Stimulated activated CD8-positive, alpha-beta memory T cell treated with anti-CD3 and anti-CD28 coated beads, Interleukin-12 subunit alpha, Interleukin-12 subunit beta, amount 100 ng/mL, for 1 hour (primary cell): ENCODE data around the gene CTSW.

Experiments used
- DNase-seq: peaks from one replicate; pipeline ENCODE4 v3.0.0-alpha.2; 2020; ENCODE audit warnings: low read depth

Gene CTSW

DNA sequence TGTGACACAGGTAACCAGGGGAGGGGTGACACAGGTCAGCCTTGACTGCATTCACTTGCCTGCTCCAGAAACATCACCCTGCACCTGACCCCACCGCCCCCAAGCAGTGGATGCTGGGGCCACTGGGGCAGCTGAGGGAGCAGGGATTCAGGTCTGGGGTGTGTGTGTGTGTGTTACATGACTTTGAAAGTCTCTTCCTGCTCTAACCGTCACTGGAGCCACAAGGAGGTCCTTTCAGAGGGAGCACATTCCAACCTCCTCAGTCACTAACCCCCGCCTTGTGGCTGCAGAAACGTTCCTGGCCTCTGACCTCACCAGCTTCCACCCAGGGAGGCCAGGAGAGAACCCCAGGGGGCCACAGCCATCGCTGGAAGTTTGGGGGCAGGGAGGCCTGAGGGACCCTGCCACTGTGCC, 23.4 kb downstream of the CTSW start:
- DNase-seq = no peak

DNA sequence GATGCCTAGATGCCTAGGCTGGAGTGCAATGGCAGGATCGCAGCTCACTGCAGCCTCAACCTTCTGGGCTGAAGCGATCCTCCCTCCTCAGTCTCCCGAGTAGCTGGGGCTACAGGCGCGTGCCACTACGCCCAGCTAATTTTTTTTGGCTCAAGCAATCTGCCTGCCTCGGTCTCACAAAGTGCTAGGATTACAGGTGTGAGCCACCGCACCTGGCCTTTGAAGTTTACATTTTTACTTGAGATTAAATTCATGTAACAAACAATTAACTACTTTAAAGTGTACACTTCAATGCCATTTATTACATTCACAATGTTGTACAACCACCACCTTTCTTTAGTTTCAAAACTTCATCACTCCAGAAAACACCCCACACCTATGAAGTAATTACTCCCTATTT, 24.1 kb downstream of the CTSW start:
- DNase-seq = no peak

DNA sequence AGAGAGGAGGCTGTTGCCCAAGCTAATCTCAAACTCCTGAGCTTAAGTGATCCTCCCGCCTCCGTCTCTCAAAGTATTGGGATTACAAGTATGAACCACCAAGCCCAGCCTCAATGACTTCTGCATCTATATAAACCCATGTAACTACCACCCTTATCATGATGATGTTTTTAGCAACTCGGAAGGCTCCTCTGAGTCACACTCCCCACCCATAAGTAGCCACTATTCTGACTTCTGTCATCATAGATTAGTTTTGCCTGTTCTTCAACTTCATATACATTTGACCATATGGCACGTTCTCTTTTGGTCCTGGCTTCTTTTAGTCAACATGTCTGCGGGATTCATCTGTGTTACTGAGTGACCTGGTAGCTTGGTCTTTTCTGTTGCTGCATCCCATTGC, 27.0 kb downstream of the CTSW start:
- DNase-seq = no peak

DNA sequence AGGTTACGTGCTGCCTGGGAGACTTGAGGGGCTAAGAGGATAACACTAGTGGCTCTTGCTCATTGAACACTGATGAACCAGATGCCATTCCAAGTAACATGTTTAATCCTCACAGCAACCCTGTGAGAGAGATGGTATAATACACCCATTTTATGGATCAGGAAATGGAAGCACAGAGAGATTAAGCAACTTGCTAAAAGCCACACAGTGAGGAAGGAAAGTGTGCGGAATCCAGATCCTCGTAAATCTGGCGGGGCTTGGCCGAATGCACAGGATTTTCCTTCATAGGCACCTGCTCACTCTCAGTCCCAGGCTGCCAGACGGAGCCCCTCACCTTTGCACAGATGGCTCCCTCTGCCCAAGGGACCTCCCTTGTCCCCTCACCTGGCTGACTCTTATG, 28.2 kb downstream of the CTSW start:
- no peak for DNase-seq

DNA sequence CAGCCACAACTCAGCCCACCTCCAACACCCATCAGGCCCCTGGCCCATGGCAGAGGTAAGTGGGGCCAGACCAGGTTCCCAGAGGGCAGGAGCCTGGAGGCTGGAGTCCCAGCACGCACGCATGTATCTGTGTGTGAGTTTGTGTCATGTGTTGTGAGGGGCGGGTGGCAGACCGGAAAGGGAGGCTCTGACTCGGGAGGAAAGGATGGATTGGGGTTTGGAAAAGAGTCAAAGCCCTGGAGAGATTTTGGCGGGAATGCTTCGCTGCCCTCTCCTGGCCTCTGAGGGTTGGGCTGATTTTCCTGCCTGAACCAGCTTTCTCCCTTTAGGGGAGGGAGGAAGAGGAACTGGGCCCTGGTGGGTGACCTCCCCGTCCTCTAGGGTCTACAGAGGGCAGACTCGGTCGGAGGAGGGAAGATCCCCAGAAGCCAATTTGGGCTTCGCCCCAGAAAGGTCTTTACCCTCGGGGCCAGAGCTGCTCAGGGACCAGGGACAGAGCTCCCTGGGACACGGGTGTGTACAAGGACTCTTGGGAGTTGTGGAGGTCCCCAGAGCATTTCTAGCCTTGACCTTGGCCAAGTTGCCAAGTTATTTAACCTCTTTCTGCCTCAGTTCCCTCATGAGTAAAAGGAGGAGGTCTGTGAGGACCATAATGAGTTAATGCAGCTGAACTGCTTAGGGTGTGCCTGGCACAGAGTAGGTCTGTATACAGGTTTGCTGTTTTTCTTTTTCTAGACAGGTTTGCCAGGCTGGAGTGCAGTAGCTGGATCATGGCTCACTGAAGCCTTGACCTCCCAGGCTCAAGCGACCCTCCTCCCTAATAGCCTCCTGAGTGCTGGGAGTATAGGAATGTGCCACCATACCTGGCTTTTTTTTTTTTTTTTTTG, 32.3 kb downstream of the CTSW start:
- no peak for DNase-seq

DNA sequence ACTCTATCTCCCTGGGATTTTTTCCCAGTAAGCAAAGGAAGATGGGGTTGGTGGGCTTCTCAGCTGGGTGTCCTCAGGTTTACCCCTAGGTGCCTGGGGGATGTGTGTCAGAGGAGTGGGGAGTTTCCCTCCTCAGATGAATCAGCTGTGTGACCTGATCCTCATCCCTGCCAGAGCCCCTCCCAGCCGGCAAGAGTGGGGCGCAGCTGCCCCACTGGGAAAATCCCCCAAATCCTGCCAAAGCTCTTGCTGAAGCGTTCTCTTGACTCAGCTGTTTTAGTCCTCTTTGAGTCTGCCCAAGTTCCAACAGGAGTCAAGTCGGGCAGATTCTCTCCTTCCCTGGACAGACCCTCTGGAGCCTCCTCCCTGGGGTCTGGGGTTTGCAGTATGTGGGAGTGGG, 33.2 kb downstream of the CTSW start:
- DNase-seq = no peak

DNA sequence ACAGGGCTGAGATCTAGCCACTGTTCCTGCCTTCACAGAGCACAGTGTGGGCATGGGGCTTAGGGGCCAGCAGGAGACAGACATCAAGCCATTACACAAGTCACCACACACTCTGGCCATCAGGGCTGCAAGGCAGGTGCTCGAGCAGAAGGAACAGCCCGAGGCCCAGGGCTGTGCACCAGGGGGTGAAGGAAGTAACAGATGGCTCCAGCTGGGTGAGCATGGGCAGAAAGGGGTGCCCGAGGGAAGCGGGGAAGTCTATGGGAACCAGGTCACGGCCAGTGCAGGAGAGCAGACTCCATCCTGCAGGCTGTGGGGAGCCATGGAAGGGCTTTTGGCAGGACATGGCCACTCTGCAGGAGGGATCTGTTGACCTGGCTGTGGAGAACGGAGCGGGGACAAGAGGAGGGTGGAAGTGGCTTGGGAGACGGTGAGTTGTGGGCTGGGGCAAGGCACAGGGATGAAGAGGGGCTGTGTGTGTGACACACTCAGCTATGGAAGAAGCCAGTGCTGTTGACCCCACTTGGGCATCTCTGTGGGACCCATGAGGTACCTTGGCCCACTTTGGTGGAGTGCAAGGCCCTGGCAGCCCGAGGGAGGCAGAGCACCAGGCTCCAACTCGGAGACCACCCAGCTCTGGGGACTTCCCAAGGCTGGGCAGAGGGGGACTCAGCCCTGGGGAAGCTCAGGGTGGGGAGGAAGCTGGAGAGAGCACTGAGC, 35.6 kb downstream of the CTSW start:
- DNase-seq = no peak

DNA sequence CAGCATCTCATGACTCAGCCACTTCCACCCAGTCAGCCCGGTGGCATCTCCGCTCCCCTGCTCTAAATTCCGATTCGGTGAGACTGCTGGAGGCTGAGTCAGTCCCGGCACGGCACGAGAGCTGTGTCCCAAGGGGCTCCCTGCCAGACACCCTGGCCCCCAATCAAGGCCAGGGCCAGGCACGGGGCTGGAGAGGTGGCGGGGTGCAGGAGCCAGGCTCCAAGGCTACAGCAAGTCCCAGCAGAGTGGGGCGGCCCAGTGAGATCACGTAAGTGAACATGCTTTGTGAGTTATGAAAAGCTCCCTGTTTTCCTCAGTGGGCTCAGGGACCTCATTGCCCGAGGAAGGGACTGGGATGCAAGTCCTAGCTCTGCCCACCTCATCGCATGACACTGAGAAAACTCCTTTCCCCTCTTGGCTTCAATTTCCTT, 36.2 kb downstream of the CTSW start:
- DNase-seq = no peak

DNA sequence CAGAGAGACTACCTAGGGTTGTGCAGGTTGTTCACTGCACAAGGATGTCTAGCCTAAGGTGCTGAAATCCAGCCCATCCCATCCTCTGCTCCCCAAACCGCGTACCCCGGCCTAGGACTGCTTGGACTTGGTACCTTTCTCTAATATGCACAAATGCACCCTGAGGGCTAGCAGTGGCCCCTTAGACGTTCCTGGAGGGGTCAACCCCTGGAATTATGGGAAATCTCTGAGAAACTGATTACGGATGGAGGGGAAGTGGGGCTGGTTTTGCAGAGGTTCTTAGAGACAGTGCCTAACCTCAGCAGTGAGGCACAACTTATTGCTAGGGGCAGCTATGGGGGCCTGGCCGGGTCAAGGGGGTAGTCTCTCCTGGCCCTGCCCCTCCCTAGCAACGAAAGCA, 36.8 kb downstream of the CTSW start:
- DNase-seq = no peak

DNA sequence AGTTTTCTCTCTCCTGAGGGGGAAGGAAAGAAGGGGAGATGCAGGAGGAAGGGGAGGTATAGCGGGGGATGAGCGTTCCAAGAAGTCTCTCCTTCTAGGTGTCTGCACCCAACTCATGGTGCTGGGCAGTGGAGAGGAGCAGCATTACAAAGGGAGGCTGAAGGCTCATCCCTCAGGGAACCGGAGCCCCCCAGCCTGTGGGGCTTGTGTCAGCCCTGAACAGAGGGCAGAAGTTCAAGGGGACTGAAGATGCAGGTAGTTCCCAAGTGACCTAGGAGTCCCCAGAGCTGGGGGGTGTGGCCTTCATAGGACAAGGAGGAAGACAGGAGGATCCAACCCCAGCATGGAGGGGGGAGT, 37.4 kb downstream of the CTSW start:
- DNase-seq = no peak

DNA sequence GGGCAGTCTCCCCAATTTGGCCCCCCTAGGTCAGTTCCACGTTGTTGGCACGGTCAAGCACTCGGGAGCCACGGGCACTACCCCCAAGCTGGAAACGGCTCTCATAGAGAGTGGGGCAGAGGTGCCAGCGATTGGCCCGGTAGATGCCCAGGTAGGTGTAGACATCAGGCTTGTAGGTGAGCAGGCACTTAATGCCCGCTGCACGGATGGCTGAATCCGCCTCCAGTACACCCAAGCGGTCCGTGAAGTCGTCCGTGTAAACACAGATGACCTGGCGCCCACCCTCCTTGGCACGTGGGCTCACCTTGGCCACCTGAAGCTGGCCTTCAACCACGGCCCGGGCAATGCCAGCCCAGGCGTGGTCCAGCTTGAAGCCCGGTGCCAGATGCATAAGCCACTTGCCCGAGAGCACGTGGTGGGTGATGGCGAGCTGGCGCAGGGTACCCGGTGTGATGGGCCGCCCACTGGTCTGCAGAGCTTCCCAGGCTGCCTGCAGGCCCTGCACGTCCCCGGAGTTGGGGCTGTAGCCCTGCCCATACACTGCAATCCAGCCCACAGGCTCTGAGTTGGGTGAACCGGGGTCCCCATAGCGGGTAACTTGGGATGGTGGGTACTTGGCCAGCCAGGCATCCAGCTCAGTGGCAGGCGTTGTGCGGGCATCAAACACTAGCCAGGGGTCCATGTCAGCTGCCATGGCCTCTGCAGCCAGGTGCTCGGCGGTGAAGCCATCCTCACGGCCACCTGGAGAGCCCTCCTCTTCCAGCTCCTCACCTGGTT, 38.0 kb downstream of the CTSW start:
- no peak for DNase-seq

DNA sequence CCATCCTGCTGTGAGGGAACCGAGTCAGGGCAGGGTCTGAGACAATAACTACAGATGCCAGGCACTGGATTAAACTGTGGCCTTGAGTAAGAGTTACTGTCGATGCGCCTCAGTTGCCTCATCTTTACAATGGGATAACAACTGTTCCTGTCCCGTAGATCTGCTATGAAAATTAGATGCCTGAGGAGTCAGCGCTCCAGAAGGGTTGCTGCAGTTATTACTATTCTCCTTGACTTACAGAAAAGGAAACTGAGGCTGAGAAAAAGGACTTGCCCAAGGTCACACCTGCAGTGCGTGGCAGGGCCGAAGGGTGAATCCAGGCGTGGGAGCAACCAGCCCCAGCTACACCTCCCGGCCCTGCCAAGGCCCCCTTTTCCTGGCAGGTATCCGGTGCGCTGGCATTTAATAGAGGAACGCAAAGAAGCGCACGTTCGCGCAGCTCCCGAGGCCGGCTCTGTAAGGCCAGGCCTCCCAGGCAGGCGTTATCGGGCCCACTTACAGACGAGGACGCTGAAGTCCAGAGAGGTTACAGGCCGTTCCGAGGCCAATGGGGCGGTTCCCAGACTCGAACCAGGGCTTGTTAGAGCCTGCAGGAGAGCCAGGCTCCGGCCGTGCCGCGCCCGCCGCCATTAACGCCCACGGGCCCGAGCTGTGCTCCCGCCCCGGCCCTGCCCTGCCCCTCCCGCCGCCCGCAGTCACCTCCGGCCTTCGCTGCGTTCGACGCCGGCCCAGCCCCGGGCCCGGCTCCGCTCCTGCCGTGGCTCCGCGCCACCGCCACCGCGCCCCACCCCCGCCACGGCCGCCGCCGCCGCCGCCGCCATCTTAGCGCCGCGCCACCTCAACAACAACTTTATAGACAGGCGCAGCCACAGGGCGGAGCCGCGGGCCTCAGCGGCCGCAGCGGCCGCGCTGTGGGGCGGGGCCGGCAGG, 38.8 kb downstream of the CTSW start, which contains the start of gene C11orf68:
C11orf68 (minus strand) TSS at position 852 of the 930 bp plus-strand sequence; CDS start at position 821, 31 bp downstream.
- DNase-seq = no peak

DNA sequence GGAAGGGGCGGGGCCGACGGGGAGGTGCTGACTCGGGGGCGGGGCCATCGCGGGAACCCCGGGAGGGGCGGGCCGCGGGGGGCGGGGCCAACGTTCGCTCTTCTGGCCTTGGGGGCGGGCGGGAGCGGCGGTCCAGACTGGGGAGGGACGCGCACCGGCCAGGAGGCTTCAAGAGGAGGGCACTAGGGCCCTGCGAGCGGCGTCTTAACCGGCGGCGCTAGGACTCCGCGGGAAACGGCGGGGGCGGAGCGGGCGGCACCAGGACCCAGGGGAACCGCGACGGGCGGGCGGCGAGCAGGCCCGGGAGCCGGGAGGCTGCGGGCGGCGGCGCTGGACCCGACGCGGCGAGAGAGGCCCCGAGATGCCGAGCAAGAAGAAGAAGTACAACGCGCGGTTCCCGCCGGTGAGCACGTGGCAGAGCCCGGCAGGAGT, 39.5 kb downstream of the CTSW start, which contains the start of gene DRAP1:
DRAP1 (plus strand) TSS at position 286 of the 432 bp plus-strand sequence; CDS start at position 362, 76 bp downstream.
- peak; percentile 99 for DNase-seq

DNA sequence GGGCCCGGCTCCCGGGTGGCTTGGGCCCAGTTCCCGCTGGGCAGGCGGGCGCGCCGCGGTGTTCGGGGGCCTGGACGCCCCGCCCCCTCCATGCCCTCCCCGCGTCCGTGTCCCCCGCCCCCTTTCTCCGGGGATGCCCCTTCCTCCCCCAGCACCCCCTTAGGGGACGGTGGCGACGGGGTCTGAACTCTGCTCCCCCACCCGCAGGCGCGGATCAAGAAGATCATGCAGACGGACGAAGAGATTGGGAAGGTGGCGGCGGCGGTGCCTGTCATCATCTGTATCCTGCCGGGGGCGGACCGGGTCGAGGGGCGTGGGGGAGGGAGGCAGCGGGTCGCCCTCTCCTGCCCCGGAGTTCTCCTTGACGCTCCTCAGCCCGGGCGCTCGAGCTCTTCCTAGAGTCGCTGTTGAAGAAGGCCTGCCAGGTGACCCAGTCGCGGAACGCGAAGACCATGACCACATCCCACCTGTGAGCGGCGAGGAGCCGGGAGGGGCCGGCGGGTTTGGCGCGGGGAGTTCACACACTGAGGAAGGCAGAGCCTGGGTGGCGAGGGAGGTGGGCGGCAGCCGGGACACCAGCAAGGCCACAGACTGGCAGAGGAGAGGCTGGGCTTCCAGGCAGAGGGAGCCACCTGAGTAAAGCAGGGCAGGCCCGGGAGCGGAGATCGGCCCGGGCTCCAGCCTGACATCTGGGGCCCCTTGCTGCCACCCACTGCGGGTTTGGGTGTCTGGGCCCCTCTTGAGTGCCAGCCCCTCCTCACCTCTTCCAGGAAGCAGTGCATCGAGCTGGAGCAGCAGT, 40.1 kb downstream of the CTSW start:
- DNase-seq = no peak

DNA sequence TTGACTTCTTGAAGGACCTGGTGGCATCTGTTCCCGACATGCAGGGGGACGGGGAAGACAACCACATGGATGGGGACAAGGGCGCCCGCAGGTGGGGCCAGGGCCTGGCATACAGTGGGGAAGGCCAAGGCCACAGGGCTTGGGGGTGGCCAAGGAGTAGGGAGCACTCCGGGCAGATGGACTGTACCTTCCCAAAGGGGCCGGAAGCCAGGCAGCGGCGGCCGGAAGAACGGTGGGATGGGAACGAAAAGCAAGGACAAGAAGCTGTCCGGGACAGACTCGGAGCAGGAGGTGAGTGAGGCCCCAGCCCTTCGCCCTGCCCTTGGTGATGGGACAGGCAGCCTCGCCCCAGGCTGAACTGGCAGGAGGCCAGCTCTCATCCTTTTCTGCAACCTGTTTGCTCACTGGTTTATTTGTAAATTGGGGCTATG, 40.8 kb downstream of the CTSW start:
- no peak for DNase-seq

DNA sequence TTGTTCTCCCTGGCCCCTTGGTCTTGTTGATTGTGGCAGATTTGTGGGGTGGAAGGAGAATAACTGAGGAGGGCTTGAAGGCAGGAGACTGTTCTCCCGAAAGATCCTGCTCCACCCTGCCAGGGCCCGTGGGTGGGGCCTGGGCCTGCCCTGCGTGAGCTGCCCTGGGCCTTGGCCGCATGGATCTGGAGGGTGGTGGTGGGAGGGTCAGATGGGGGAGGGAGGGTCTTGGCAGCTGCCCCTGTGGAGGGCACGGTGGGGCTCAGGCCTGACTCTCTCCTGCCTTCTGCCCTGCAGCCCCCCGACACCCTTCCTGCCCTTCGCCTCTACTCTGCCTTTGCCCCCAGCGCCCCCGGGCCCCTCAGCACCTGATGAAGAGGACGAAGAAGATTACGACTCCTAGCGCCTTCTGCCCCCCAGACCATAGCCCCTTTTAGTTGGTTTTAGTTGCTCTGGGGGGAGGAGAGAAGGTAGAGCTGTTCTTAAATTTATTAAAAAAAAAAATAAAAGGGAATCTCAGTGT, 41.5 kb downstream of the CTSW start:
- DNase-seq = no peak

DNA sequence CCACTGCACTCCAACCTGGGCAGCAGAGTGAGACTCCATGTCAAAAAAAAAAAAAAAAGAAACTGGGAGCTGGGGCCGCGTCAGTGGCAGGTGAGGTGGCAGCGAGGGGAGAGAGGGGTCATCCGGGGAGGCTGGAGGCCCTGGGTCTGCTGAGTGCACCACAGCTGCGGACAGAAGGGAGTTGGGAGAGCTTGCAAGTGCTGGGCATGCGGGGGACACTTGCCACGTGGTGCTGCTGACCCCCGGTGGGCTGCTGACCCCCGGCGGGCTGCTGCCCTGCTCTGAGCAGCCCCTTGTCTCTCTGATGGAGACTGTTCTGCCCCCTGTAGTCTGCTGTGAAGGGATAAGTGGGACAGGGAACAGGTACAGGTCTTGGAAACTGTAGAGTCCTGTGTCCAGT, 42.2 kb downstream of the CTSW start:
- DNase-seq = no peak

DNA sequence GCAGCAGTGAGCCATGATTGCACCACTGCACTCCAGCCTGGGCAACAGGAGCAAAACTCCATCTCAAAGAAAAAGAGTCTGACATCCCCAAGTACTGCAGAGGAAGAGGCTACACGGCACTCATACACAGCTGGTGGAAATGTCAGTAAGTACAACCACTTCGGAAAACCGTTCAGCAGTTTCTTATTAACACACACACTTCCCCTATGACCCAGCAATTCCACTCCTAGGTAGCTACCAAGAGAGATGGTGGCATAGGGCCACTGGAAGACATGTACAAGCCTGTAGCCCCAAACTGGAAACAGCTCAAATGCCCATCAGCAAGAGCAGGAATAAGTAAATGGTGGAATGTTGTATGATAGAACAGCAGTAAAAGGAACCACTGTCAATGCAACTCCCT, 42.9 kb downstream of the CTSW start:
- no peak for DNase-seq

DNA sequence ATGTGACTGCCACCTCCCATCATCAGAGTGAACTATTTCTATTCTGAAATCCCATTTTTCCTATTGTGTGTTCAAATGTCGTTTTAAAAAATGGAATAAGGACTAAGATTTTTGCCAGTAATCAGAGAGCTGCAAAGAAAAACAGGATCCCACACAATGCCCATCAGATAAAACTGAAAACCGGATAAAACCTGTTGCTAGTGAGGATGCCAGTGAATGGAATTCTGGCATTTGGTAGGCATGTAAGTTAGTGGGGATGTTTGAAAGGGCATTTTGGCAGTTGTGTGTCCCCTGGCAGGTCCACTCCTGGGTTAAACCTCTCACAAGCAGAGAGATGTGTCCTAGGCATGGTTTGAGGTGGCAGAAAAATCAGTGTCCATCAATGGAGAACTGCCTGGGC, 45.8 kb downstream of the CTSW start:
- no peak for DNase-seq

DNA sequence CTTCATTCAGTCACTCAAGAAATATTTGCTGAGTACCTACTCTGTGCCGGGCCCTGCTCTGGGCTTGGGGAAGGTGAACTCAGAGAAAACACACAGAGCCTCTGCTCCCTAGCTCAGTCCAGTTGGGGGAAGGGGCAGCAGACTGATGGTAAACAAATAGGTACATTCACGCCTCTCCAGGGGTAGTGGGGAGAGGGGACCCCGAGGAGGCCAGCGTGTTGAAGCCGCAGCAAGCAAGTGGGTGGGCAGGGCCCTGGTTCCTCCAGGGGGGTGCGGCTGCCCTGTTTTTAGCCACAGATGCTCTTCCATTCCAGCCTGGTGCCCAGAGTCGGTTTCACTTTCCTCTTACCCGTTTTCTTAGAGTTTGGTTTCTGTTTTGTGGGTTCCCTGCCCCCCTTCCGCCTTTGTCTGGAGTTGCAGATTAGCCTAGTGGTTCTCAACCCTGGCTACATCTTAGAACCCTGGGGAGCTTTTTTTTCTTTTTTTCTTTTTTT, 48.3 kb downstream of the CTSW start:
- peak; percentile 65 for DNase-seq
